Activated CD4-positive, alpha-beta T cell treated with anti-CD3 and anti-CD28 coated beads for 24 hours (primary cell): ENCODE data around the gene SLC24A3.

Source experiments
- DNase-seq, 2 donors: peaks; one replicate each; pipeline ENCODE4 v3.0.0-alpha.2; 2020; ENCODE audit warnings: low read depth in 2 of 2

Gene SLC24A3

GRCh38 chr20:19426356-19426755, 213.9 kb downstream of the SLC24A3 start:
- DNase-seq, result no peak

GRCh38 chr20:19427480-19427879, 215.0 kb downstream of the SLC24A3 start:
- DNase-seq, result no peak

GRCh38 chr20:19427913-19428312, 215.5 kb downstream of the SLC24A3 start:
- DNase-seq, result no peak

- DNase-seq, result no peak
Measured at GRCh38 chr20:19428324-19428723, 215.9 kb downstream of the SLC24A3 start.

- DNase-seq, result no peak
Measured at GRCh38 chr20:19429538-19429937, 217.1 kb downstream of the SLC24A3 start.

GRCh38 chr20:19430641-19431315, 218.3 kb downstream of the SLC24A3 start:
- no peak for DNase-seq

- no peak for DNase-seq
Measured at GRCh38 chr20:19431316-19431700, 218.9 kb downstream of the SLC24A3 start.

GRCh38 chr20:19431906-19432305, 219.5 kb downstream of the SLC24A3 start:
- no peak for DNase-seq

- no peak for DNase-seq
Measured at GRCh38 chr20:19433371-19434350, 221.2 kb downstream of the SLC24A3 start.

GRCh38 chr20:19435316-19435715, 222.9 kb downstream of the SLC24A3 start:
- no peak for DNase-seq

GRCh38 chr20:19435821-19436220, 223.4 kb downstream of the SLC24A3 start:
- DNase-seq, result no peak

- DNase-seq, result no peak
Measured at GRCh38 chr20:19438488-19438887, 226.0 kb downstream of the SLC24A3 start.

GRCh38 chr20:19440660-19441527, 228.5 kb downstream of the SLC24A3 start:
- no peak for DNase-seq

- DNase-seq, result no peak
Measured at GRCh38 chr20:19446246-19446645, 233.8 kb downstream of the SLC24A3 start.

GRCh38 chr20:19448632-19449031, 236.2 kb downstream of the SLC24A3 start:
- no peak for DNase-seq

GRCh38 chr20:19449051-19449450, 236.6 kb downstream of the SLC24A3 start:
- no peak for DNase-seq

- no peak for DNase-seq
Measured at GRCh38 chr20:19451231-19451922, 238.9 kb downstream of the SLC24A3 start.

GRCh38 chr20:19451923-19452295, 239.5 kb downstream of the SLC24A3 start:
- DNase-seq, result no peak

- DNase-seq, result no peak
Measured at GRCh38 chr20:19453410-19453809, 241.0 kb downstream of the SLC24A3 start.

- DNase-seq, result no peak
Measured at GRCh38 chr20:19453862-19454261, 241.4 kb downstream of the SLC24A3 start.

GRCh38 chr20:19456595-19457395, 244.4 kb downstream of the SLC24A3 start:
- DNase-seq, result no peak
